Right forelimb (tissue), 1 donor: ENCODE measurements around the gene NRG3.

Source experiments
- DNase-seq: peaks from one replicate; pipeline ENCODE4 v3.0.0-alpha.2; 2018

The NRG3 gene

DNA sequence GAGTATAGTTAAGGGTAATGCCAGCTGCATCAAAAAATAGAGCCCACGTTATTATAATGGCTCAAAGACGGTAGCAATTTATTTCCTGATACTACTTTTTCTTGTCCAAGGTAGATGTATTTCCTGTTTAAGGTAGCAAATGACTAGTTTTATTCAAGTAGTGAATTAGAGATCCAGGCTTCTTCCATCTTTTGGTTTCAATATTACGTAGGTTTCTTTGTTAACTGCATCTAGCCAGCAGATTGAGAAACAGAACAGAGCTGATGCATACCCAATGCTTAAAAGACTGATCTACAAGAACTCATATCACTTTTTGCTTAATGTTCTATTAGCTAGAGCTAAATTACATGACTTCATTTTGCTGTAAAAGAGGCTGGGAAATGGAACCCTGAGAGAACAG is 992.1 kb downstream of the NRG3 start:
- DNase-seq = no peak

DNA sequence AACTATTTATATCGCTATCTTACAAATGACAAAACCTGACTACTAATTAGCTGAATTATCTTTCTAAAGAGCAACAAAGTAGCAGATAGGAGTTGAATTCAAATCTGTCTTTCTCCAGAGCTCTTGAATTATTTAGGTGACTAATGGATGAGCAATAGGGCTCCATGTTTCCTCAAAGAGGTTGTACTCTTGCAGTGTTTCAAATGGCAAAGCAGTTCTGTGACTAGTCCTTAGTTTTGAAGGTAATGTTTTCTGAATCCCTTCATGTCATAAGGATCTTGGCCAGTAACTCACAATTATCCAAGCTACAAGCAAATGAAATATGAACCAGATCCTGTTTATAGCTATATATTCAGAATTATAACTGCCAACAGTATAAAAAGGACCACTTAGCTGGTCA is 999.7 kb downstream of the NRG3 start:
- no peak for DNase-seq

DNA sequence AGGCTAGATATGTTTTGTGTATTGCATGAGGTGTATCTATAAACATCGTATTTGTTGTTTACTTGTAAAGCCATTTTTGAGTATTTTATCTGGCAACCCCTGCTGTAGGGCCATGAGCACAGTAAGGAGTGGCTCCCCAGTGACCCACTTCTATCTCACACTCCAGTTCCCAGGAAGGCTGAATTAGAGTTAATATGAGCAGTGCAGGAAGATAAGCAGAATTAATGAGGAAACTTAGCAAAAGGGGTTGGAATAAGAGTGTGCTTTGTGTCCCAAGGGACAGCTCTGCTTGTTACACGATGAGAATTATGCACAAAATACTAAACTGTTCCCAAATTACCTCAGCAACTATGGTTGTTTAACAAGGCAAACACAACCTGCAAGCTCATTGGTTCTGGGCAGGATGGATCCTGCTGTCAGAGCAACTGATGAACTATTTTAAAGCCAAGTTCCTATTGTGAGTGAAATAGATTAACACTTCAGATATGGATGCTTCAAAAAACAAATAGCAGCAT is 1005.8 kb downstream of the NRG3 start:
- DNase-seq = no peak

DNA sequence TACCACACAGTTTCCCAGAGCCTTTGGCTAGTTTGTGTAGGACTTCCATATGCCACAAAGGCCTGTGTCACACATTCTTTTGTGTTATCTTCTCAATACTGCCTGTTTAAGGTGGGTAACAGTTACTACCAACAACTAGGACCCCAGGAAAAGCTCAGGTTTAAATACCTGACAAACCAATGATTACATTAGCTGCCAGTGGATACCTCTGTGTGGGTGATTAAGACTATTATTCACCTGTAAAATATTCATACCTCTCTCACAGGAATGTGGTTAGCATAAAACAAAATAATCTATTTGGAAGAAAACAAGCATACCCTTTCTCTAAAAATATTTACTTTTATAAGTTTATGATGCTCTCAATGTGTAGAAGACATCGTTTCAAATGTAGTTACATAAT is 1007.7 kb downstream of the NRG3 start:
- no peak for DNase-seq

DNA sequence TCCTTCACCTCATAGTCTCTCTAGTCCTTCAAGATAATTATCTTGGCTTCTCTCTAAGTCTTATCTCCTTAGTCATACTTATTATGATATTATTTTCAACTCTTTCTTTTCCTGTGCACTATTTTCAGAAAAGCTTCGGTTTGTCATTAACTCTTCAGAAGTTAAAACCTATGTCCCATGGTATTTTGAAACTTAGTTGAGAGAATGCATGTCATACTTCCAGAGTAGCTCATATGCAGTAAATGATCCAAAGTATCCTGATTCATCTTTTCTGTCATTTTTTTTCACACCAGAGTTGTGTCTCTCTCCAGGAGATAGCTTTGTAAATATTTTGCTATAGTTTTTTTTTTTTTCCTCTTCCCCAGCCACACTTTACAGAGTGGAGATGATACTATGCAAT is 1008.6 kb downstream of the NRG3 start:
- DNase-seq = no peak

DNA sequence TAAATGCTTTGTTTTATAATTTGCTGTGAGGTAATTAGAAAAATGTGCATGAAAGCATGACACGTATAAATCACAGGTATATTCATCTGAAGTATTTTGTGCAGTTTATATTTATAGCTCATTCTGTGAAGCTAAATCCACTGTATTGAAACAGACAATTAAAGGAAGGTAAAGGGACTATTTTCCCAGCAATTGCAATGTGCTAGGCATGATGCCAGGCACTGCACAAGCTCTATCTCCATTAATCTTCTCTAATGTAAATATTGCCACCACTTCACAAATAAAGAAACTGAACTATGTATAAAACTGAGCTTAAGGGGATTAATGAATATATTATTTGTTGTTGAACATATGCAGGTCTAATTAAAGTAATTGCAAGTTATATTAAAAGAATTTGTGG is 1012.5 kb downstream of the NRG3 start:
- DNase-seq = no peak

DNA sequence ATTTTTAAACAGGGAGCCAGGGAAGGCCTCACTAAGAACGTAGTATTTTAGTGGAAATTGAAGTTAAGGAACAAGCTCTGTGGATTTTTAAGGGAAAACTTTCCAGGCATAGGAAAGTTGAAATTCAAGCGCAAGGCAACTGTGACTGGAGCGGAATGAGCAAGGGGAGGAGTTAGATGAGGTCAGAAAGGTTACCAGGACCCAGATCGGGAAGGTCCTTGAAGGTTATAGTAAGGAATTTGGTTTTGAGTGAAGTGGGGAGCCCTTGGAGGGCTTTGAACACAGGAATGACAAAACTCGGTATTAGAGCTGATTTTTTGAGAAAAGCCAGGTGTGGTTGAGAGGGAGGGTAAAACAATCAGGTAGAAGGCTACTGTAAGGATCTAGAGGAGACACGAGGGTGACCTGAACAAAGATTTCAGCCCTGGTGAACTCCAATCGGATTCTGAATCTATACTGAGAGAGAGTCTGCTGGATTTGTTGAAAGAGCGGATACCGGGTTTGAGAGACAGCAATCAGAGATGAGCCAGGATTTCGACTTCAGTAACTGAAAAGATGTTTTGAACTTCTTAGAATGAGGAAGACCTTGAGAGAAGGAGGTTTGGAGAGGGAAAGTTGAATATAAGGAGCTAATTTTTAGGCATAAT is 1013.9 kb downstream of the NRG3 start:
- DNase-seq = no peak

DNA sequence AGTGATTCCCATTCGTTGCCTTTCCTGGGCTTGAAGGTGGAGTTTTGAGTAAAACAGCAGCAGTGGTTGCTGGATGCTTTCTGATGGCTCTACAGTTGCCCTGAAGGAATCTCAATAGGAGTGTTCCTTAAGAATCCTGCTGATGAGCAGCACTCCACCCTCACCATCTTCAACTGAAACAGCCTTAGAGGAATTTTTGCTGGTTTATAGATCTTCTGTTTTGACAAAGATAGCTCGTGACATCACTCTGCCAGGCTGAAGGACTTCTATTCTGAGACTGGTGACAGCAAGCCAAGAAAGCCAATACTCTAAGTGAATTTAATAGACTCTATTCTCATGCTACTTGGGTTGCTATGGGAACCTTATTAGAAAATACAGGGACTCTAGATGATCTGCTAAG is 1014.7 kb downstream of the NRG3 start:
- DNase-seq = no peak

DNA sequence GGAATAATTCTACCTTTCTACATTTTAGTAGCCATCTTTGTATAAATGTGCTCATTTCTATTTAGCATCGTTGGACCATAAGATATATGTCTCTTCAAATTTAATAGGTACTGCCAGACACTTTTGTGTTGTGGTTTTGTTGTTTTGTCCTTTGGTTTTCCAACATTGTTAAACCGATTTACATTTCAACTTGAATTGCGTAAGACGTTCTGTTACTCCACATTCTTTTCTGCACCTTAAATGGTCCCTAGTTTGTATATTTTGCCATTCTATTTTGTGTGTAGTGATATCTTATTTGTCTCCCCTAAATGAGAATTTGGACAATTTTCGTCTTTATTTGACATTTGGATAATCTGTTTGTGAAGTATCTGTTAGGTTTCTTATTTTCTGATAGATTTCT is 1015.6 kb downstream of the NRG3 start:
- DNase-seq = no peak

DNA sequence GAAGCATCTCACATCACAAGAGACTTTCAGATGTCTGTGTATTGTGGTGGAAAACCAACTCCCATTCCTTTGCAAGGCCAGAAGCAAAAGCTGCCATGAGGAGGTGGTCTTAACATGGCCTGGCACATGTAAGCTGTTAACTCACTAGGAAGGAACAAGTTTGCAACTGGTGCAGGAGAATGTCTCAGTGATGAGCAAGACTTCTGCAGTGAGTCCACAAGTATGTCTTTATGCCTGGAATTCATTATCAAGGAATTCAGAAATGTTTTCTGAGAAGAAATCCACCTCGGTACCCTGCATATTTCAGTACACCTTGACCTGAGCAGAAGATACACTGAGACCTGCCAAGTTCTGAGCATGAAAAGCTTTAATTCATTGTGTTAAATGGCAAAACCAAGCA is 1033.1 kb downstream of the NRG3 start:
- DNase-seq = no peak

DNA sequence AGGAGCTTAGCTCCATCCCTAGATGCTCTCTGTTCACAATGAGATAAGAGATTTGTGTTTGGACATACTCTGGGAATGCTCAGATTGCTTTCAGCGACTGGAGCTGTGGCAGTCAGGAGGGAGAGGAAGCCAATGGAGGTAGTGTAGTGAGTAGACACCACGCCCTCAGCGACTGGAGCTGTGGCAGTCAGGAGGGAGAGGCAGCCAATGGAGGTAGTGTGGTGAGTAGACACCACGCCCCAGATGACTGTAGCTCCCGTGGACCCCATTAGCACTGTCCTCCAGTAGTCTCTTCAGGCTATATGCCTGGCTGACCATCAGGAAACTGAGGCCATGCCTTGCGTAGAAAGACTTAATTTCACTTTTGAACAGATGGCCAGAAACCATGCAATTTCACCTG is 1033.8 kb downstream of the NRG3 start:
- DNase-seq = no peak

DNA sequence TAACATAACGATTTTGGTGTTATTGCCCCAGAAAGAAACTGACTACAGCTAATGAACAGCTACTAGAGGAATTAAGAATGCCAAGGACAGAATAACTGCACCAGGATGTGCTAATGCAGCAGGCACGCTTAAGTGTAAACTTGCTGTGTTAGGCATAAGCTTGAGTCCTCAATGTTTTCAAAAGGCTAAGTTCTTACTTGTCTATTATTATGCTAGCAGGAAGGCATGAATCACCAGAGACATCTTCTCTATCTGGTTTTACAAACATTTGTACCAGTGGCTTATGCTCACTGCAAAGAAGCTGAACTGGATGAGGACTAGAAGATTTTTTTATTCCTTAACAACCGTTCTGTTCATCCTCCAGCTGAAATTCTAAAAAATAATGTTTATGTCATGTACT is 1035.3 kb downstream of the NRG3 start:
- DNase-seq = no peak

DNA sequence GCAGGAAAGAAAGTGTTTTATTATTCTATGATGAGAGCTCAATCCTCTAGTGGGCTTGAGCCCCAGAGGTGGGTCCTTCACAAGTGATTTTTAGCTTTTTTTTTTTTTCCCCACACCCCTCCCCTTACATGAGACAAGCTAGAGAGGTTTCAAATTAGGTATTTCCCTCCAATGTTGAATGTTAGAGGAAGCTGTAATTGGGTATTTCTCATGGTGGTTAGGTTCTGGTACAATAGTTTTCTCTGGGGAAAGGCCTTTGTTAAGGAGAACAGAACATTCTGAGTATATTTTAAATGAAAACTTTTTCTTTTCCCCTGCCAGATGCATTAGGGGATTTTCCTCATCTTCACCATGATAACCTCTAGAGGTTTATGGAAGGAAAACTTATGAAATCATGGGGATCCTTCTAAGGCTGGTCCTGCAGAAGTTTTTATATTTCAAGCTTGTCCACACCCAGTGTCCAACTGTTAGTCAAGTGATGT is 1039.7 kb downstream of the NRG3 start:
- no peak for DNase-seq

DNA sequence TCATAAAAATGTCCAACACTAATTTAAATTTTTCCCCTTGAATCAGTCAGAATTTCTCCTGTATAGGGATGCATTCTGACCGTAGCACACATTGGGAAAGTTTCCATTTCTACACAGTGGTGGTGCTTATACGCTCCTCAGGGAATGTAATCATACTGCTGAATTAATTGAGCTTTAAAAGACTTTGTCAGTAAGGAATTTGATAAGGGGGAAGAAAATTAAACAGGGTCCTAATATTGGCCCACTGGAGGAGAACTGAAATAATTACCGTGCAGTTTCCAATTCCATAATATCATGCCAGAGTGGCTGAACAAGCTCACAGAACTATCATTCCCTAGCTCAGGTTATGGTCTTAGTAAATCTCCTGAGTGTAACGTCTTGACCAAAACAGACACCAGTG is 1041.9 kb downstream of the NRG3 start:
- no peak for DNase-seq

DNA sequence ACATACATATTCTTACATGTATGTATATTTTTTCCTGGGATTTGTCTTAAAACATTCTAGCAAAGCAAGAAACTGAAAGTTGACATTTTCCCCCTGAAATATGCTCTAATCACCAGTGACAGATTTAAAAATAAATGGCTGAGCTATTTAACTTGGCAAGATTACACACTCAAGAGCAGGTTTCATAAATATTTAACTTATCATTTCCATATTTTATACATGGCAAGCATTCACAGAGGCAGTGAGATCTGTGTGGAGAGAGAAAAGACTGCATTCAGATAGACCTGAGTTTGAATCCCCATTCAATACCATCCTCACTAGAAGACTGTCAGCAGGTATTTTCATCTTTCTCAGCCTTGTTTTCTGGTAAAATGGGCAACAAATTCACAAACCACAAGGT is 1043.0 kb downstream of the NRG3 start:
- no peak for DNase-seq

DNA sequence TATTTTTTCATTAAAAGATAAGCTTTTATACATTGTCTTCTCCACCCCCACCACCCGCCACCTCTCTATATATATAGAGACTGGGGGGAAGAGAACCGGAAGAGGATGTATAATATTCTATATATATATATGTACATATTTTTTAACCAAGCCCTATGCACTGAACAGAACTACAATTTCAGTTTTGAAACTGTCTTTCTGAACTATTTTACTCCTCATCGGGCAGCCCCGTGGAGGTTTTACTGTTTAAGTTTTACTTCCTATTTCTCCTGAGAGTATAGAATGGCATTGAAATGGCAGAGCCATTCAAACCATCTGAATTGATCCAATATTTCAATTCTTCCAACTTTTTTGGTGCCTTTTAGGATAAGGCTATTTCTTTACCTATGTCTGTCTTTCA is 1047.1 kb downstream of the NRG3 start:
- no peak for DNase-seq

DNA sequence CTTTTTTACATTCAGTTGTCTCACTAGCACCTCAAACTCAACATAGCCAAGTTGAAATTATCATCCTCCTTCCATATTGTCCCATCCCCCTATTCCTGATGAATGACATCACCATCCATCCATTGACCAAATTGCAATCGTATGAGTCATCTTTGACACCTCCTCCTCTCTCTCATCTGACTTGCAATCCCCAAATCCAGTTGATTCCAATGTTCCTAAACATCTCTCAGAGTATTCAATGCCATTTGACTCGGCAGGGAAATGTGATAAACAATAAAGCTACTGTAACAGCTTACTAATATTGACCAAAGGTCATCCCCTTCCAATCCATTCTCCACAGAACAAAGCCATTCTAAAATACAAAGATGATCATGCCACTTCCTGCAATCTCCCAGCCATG is 1047.8 kb downstream of the NRG3 start:
- DNase-seq = no peak

DNA sequence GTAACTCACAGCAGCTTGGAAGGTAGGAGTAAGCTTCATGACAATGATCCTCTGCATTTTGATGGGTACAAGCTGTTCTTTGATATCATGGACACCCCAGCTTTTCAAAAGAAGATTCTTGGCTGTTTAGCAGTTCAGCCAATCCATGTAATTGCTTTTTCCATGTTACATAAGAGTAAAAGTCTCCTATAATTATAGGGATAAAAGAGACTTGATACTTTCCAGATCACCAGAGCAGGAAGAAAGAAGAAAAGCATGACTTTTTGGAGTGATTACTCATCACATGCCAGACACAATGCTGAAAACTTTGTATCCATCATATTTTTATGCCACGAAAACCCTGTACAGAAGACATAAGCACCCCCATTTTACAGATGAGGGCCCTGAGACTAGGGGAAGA is 1049.7 kb downstream of the NRG3 start:
- DNase-seq = no peak

DNA sequence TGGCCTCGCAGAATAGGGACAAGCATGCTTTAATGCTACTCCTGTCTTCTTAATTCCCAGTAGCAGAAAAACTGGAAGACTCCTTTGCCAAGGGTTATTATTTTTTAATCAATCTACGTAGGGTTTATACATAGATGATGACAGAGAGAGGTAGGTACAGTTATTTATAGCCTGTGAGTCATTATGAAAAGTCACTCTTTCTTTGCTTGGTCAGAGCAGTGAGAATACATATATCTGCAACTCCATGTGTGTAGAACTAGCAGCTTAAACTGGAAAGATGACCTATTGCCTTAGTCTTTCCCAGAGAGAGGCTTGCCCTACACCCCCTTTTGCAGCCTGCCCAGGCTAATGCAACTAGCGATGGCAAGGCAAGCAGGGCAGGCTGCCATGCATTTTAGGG is 1050.6 kb downstream of the NRG3 start:
- DNase-seq = no peak

DNA sequence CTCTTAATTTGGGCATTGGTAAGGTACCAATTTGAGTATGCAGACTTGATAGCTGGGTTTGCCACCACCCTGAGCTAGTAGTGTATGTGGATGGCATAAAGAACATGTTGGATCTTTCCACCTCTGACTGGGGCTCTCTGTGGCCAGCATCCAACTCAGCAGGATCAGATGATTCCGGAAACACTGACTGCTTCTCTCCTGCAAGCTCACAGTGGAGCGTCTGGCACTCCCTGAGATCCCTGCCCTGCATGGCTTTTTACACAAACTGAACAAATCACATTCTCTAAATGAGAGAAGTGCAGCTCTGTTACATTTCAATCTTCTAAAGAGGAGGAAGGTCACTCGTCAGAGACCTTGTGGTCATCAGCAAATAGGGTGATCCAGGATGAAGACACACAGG is 1057.5 kb downstream of the NRG3 start:
- no peak for DNase-seq

DNA sequence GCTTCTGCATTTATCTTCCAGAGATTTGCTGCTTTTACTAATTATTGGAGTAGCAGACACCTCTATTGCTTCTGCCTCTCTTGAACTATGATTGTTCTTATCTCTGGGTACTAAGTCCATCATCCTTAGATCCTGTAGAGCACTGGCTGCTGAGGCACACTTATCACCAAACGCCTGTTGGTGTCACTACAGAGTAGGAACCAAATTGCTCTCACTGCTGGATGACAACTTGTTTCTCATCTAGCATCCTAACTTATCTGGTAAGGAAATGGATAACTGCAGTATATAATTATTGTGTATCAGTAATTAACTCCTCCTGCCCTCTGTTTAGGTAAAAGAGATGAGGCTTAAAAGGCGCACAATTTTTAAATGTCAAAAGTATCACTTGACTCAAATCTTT is 1059.4 kb downstream of the NRG3 start:
- no peak for DNase-seq

DNA sequence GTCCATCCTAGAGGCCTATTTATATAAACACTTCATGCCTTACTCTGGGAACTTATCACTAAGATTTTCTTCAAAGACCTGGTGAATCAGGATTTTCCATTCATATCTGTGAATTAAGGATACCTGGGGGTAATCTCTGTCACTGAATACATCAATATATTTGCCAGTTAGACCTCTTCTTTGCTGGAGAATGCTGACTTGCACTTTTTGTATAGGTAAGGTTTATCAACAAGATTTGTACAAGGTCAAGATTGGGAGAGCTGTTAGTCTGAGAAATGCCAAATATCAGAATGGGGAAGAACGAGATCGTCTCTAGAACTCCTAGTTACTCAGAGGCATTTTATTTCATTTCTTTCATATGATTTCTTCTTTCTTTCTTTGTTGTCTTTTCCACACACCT is 1060.0 kb downstream of the NRG3 start:
- DNase-seq = no peak

DNA sequence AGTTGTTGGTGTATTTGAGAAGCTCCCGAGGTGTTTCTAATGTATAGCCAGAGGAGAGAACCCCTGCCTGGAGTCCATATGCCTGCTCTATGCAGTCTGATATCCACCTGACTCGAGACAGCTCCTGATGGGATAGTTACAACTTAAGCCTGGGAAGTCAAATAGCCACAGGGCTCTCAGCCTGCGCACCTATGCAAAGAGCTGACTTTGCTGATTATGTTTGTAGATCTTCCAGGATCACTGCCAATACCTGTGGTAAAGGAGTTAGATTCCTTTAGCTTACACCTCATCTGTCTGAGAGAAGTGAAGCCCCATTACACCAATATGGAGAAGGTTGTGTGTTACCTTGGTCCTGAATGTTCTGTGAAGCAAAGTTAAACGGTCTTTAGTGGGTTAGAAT is 1063.3 kb downstream of the NRG3 start:
- no peak for DNase-seq

DNA sequence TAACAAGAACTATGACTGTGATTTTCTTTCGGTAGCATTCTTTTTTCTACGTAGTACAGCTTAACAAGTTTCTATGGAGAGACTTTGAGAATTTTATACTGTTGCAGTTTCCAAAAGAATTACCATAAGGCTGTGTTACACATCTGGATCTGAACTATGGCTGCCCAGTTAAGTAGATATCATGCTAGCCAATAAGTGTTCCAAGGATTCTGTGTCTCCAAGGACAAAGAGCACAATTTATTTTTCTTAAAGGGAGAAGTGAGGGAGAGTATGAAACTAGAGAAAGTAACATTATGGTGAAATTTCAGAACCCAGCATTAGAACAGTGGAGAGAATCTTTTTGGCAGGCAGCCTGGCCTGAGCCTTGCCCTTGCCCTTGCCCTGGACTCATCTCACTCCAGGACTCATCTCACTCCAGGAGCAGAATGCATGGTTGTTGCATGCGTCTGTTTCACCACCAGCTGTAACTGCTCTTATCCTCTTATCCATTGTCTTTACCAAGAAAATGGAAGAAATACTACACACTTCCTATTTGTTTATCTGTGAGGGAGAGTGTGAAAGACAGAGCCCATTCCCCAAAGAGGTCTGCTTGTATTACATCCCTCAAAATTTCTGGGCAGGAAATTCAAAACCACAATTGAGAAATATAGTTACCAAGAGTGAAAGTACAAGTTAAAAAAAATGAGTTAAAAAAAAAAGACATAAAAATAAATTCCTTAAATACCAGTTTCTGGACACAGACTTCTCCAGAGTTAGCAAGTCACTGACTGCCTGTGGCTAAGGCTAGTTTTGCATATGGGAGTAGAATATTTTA is 1067.5 kb downstream of the NRG3 start:
- no peak for DNase-seq

DNA sequence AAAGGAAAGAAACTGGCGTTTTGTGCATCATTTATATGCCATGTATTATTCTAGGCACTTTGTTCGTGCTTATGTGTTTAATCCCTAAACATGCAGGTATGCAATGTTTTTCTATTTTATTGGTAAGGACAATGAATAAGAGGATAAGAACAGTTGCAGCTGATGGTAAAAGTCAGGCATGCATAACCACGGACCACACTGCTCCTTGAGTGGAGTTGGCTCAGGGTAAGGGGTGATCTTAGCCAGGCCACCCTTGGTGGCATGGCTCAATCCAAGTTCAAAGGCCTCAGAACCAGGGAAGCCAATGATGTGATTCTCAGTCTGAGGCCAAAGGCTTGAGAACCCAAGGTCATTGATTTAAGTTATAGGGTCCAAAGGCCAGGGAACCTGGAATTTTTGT is 1068.1 kb downstream of the NRG3 start:
- DNase-seq = no peak
